Adrenal gland (tissue), 12 donors: Measurements from ENCODE around the gene KIAA1755. TPM values are rescaled to one million over a fixed set of nuclear protein-coding genes. Genes with fewer than 3 reads are reported as not detected.

Experiments
- DNase-seq, 7 donors: peaks; one replicate each; pipeline ENCODE4 v3.0.0-alpha.2; 2019 to 2020
- H3K27ac ChIP-seq, 5 donors: fragments of 200-600 bp; sonication (generic) in 4 of 5; 1 replicate in 3 of 5; 2 replicates in 2 of 5; pipeline versions ENCODE4 v1.5.1 to v1.8.0; 2016 to 2020; ENCODE audit warnings: mild to moderate bottlenecking in 1 of 5
- H3K27me3 ChIP-seq: fragments of 200-600 bp; 2 replicates; pipeline ENCODE4 v1.8.0; 2021
- H3K36me3 ChIP-seq, 2 donors: fragments of 200-600 bp; replicated peaks in 1 of 2; 1 replicate in 1 of 2; 2 replicates in 1 of 2; pipeline versions ENCODE4 v1.5.1 to v1.8.0; 2018 to 2022
- H3K4me1 ChIP-seq, 2 donors: fragments of 200-600 bp; replicated peaks in 1 of 2; 1 replicate in 1 of 2; 2 replicates in 1 of 2; pipeline versions ENCODE4 v1.5.1 to v1.8.0; 2018 to 2021
- H3K4me3 ChIP-seq, 4 donors: fragments of 200-600 bp; sonication (generic) in 3 of 4; one replicate each; pipeline ENCODE4 v1.5.1; 2016 to 2018
- H3K9me3 ChIP-seq, 3 donors: fragments of 200-600 bp; sonication (generic) in 1 of 3; replicated peaks in 1 of 3; 1 replicate in 2 of 3; 2 replicates in 1 of 3; pipeline versions ENCODE4 v1.5.1 to v1.8.0; 2016 to 2021
- CTCF ChIP-seq, 6 experiments: fragments of 450-650 bp in 4 of 6; fragments of 200-600 bp in 2 of 6; sonication (generic) in 1 of 6; IDR thresholded peaks; 1 replicate in 5 of 6; 2 replicates in 1 of 6; pipeline versions ENCODE4 v1.5.1 to v1.8.0; 2016 to 2021; ENCODE audit warnings: antibody characterized with exemption in 6 of 6, mild to moderate bottlenecking in 2 of 6, moderate library complexity in 1 of 6
- POLR2A ChIP-seq, 2 donors: fragments of 450-650 bp; IDR thresholded peaks; one replicate each; pipeline ENCODE4 v1.6.1; 2017; ENCODE audit warnings: antibody characterized with exemption in 2 of 2, mild to moderate bottlenecking in 2 of 2, moderate library complexity in 1 of 2
- WGBS, 4 donors: extraction: QIAGEN DNeasy Blood & Tissue Kit in 2 of 4; methylation state at CpG; one replicate each; pipeline versions ENCODE4 v1.1.5 to v1.1.7; 2013 to 2017; 5-methylcytosine and 5-hydroxymethylcytosine counted together
- intact Hi-C, 2 donors: fragments of 100-400 bp; cut with DNase I; formaldehyde crosslinking; loops; one replicate each; pipeline versions ENCODE4 v1.14.1 to v1.15.0; 2022 to 2023
- polyA plus RNA-seq, 3 donors: library from polyadenylated mRNA; stranded (reverse); fragments of 200-250 nt in 2 of 3; fragments of 350-450 nt in 1 of 3; fragmentation: Illumina TruSeq in 1 of 3; extraction: RNeasy Lipid Tissue Mini Kit (QIAGEN cat#74804) in 1 of 3; gene quantifications; one replicate each; pipeline ENCODE4 v1.2.3, GENCODE V29; 2013 to 2014
- total RNA-seq, 9 donors: library from RNA; depleted of rRNA in 4 of 9; stranded (reverse); fragments of >200 nt in 4 of 9; fragments of 120-200 nt in 1 of 9; fragmentation: NEBNext Ultra II Directional in 1 of 9; extraction: Animal tissue kit (Norgen Biotek cat#: 25700) in 1 of 9; gene quantifications; one replicate each; pipeline versions ENCODE4 v1.1.0 to v1.2.4, GENCODE V29; 2013 to 2023
- donor health status: healthy with polysubstance abuse.
- donor health status: Bipolar disorder and iron deficiency.
- donor health status: DM: yes; HTN: yes; CAD: no.
- donor health status: DM: no; HTN: no; CAD: no.
- donor health status: DM: no; HTN: no; CAD: no.
- donor health status: DM: yes; HTN: yes; CAD: no.

The KIAA1755 gene
- total and polyA plus RNA-seq, 12 donors = 0.42 to 8.0 (median 2.0) TPM

- Histone ChIP-seq H3K4me1 (no peaks in the 10 kb centered on the region), H3K27me3 (no peaks in the 10 kb centered on the region), H3K9me3 (no peaks in the 10 kb centered on the region), H3K27ac (no peak overlapping the region), H3K4me3 (no peak overlapping the region), H3K36me3 (no peaks in the 10 kb centered on the region)
- TF ChIP-seq CTCF (IDR thresholded peaks at IDR 0.05) (peak; percentile 80 to 91 (median 88)), POLR2A (IDR thresholded peaks at IDR 0.05) (no peak)
- 36 to 53% (median 53%) methylated on average over 6 to 12 of the region's 12 CpGs for WGBS, 4 donors
- peak; percentile 58 to 86 (median 69) for DNase-seq
- intact Hi-C loops = loop anchor here (5.0 kb wide), 3 partner anchors 55 to 660 kb away; partner anchors contain the start of gene TGM2 (in 1 of the 2)
Observed at GRCh38 chr20:38222231-38222922, 38.2 kb downstream of the KIAA1755 start.

- Histone ChIP-seq H3K4me3 (no peak overlapping the region), H3K9me3 (no peaks in the 10 kb centered on the region), H3K4me1 (no peaks in the 10 kb centered on the region), H3K27ac (no peak overlapping the region), H3K27me3 (no peaks in the 10 kb centered on the region), H3K36me3 (no peaks in the 10 kb centered on the region)
- peak; percentile 81 to 95 (median 86) for TF ChIP-seq CTCF (IDR thresholded peaks at IDR 0.05)
- no peak for TF ChIP-seq POLR2A (IDR thresholded peaks at IDR 0.05)
- peak; percentile 49 to 84 (median 71) for DNase-seq
- 11 to 20% (median 13%) methylated on average over 7 to 11 of the region's 11 CpGs for WGBS, 4 donors
- intact Hi-C loops = loop anchor here (5.0 kb wide), 3 partner anchors 54 to 659 kb away; partner anchors contain the start of gene TGM2 (in 1 of the 2)
Observed at GRCh38 chr20:38221119-38221589, 39.4 kb downstream of the KIAA1755 start.

GRCh38 chr20:38220587-38221118 lies 39.9 kb downstream of the KIAA1755 start:
- Histone ChIP-seq H3K27me3 (no peaks in the 10 kb centered on the region), H3K9me3 (no peaks in the 10 kb centered on the region), H3K27ac (no peak overlapping the region), H3K4me1 (no peaks in the 10 kb centered on the region), H3K4me3 (no peak overlapping the region), H3K36me3 (no peaks in the 10 kb centered on the region)
- intact Hi-C loops = loop anchor here (5.0 kb wide), 3 partner anchors 53 to 658 kb away; partner anchors contain the start of gene TGM2 (in 1 of the 2)
- 59 to 73% (median 72%) methylated on average over 6 to 11 of the region's 11 CpGs for WGBS, 4 donors
- TF ChIP-seq POLR2A (IDR thresholded peaks at IDR 0.05) (no peak), CTCF (IDR thresholded peaks at IDR 0.05) (no peak)
- DNase-seq = no peak
